GM21390 (cell line): ENCODE measurements around the gene ZBTB8OS.
"Not testable (repeated sequence)": the region's sequence is repeated elsewhere in the genome, so short reads cannot be mapped to it uniquely, and the experiment has no call there.

Experiments
- ATAC-seq: cut with Tn5 transposase; IDR thresholded peaks from one replicate; pipeline ENCODE4 v1.9.1; 2021; ENCODE audit not compliant: unreplicated experiment

The ZBTB8OS gene

DNA sequence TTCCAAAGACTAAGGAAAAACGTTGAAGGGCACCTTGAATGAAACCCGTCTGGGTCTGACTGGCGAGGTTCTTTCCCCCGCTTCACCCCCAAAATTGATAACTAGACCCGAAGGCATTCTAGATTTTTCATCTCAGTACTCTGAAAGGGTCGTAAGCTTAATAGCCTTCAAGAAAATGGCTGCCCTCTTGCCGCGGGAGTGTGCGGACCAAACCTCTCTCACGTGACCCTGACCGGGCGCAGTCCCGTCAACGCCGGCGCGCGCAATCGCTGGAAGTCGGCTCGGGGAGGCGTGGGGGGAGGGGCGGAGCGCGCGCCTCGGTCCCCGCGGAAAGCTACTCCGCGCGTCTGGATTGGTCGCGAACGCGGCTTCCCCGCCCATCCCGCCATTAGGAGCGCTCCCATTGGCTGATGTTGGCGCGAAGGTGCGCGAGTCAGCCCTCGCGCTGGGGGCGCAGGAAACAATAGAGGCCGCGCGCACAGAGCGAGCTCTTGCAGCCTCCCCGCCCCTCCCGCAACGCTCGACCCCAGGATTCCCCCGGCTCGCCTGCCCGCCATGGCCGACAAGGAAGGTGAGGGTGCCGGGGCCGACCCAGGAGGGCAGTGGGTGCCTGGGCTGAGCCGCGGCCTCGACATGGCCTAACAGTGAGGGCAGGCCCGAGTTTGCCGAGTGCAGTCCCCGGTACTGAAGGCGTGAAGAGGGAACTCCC is 556 bp upstream of the ZBTB8OS start, which contains the start of gene RBBP4:
RBBP4 (plus strand) TSS at position 457 of the 709 bp plus-strand sequence; CDS start at position 556, 99 bp downstream.
- peak; percentile 72 for ATAC-seq

- no peak for ATAC-seq
Measured at GRCh38 chr1:32647308-32648134, 2.8 kb downstream of the ZBTB8OS start.

DNA sequence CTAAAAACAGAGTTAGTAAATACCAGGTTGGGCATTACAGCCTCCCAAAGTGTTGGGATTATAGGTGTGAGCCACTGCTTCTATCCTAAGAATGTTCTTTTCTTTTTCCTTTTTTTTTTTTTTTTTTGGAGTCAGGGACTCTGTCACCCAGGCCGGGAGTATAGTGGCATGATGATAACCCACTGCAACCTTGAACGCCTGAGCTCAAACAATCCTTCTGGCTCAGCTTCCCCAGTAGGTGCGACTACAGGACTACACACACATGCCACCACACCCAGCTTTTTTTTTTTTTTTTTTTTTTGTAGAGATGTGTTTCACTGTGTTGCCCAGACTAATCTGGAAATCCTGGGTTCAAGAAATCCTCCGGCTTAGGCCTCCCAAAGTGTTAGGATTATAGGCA is 5.9 kb downstream of the ZBTB8OS start:
- ATAC-seq = no peak

GRCh38 chr1:32642292-32642827 is 8.0 kb downstream of the ZBTB8OS start:
- not testable (repeated sequence) for ATAC-seq

DNA sequence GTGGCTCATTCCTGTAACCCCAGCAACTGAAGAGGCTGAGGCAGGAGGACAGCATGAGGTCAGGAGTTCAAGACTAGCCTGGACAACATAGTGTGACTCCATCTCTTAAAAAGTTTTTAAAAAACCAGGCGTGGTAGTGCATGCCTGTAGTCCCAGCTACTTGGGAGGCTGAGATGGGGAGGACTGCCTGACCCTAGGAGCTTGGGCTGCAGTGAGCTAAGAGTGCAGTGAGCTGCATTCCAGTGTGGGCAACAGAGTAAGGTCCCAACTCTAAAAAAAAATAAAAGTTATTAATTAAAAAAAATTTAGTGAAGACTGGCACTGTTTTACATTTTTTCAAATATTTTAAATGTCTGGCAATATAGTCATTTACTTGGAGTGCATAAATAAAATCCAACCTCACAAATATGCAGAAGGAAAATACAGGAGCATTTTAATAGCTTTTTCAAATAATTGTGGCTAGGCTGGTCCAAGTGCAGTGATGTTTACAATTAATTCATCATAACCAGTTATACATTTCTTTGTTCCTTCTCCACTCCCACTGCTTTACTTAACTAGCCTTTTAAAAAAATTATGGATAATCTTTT is 10.8 kb downstream of the ZBTB8OS start:
- no peak for ATAC-seq

GRCh38 chr1:32636914-32637645 is 13.3 kb downstream of the ZBTB8OS start:
- no peak for ATAC-seq

- ATAC-seq = no peak
Measured at GRCh38 chr1:32635508-32636277, 14.7 kb downstream of the ZBTB8OS start.

GRCh38 chr1:32632829-32633228 is 17.5 kb downstream of the ZBTB8OS start:
- ATAC-seq = no peak

- not testable (repeated sequence) for ATAC-seq
Measured at GRCh38 chr1:32630173-32630572, 20.2 kb downstream of the ZBTB8OS start.

GRCh38 chr1:32627596-32628162 is 22.7 kb downstream of the ZBTB8OS start:
- ATAC-seq = peak; percentile 76

DNA sequence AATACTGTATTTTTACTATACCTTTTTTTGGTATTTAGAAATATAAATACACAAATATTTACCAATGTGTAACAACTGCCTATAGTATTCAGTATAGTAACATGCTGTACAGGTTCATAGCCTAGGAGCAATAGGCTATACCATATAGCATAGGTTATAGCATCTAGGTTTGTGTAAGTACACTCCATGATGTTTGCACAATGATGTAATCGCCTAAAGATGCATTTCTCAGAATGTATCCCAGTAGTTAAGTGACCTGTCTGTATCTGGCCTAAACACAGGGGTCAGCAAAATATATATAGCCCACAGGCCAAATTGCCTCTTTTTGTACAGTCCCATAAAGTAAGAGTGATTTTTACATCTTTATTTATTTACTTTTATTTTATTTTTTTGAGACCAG is 24.2 kb downstream of the ZBTB8OS start:
- ATAC-seq = no peak

DNA sequence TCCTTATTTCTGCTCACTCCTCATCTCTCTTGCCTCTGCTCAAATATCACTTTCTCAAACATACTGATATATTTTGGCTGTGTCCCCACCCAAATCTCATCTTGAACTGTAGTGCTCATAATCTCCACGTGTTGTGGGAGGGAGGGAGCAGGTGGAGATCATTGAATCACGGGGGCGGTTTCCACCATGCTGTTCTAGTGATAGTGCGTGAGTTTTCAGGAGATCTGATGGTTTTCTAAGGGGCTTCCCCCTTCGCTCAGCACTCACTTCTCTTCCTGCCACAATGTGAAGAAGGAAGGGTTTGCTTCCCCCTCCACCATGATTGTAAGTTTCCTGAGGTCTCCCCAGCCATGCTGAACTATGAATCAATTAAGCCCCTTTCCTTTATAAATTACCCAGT is 26.6 kb downstream of the ZBTB8OS start:
- no peak for ATAC-seq

DNA sequence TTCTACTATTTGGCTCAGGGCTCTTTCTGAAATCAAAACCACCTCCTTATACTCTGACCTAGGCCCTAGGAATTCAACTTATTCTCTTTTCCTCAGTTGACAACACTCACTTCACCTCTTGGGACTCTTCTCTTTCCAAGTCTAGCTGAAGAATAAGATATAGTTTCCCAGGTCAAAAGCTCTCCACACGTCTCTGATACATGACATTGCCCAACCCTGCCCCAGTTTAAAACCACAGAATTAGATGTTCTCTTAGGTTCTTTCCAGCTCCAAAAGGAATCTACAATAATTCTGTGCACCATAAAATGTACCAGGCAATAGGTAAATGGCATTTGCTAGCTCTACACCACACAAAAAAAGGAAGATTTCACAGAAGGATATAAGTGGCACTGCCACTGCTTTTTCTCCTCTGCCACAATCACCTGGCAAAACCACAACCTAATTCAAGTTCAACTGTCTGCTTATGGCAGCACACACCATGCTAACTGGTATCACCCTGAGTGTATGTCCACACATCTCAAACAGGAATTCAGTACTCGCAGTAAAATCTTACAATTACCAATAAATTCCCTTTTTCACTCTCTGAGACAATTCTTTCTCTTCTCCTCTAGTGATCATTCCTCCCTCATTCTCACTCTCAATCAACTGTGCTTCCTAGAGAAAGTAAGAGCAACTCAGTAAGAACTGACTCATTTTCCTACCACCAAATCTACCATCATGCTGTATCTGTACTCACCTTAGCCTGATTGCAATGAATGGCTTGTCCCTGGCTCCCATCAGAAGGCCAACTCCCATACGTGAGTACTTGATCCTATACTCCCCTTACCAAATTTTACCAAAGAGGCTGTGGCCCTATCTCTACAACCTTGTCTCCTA is 27.3 kb downstream of the ZBTB8OS start:
- no peak for ATAC-seq

- no peak for ATAC-seq
Measured at GRCh38 chr1:32622205-32622604, 28.1 kb downstream of the ZBTB8OS start.

GRCh38 chr1:32619701-32620485 is 30.5 kb downstream of the ZBTB8OS start:
- ATAC-seq = peak; percentile 82

DNA sequence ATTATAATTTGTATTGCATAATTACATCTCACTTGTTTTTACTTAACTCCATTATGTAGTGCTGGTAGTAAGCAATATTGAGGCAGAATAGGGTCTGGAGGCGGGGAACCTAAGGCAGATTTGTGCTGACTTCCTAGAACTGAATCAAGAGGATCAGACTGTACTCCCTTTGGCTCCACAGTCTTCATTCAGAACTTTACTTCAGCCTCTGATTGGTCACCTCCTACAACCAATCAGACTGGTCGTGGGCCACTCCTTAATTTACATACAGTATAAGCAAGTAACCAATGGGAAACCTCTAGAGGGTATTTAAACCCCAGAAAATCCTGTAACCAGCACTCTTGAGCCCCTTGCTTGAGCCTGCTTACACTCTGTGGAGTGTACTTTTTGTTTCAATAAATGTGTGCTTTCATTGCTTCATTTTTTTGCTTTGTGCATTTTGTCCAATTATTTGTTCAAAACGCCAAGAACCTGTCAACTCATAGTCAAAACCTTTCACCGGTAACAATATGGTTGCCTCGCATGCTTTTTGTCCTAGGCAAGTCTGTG is 31.6 kb downstream of the ZBTB8OS start:
- no peak for ATAC-seq

DNA sequence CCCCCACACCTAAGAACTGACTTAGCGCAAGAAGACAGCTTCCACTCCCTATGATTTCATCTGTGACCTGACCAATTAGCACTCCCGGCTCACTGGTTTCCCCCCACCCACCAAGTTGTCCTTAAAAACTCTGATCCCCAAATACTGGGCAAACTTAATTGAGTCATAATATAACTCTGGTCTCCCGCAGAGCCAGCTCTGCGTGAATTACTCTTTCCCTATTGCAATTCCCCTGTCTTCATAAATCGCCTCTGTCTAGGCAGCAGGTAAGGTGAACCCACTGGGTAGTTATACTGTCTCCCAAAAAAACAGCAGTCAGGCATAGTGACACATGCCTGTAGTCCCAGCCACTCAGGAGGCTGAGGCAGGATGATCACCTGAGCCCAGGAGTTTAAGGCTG is 36.9 kb downstream of the ZBTB8OS start:
- no peak for ATAC-seq
